IMR-90 (cell line): Measurements from ENCODE around the gene ROR2. TPM values are rescaled to one million over a fixed set of nuclear protein-coding genes. Genes with fewer than 3 reads are reported as not detected.

Experiments
- ATAC-seq: fragments of 200-7000 bp; cut with Tn5 transposase; 2 replicates; pipeline ENCODE4 v1.9.1; 2020; ENCODE audit warnings: low read depth, mild to moderate bottlenecking, moderate library complexity
- BruUV-seq: library from RNA; stranded (reverse); fragments of 400-500 nt; replicated peaks from 2 replicates; lab custom pipeline; 2021; lab: Mats Ljungman, UMichigan
- CTCF ChIA-PET: fragments of 300-600 bp; formaldehyde crosslinking; extraction: SDS; loops from one replicate; lab custom pipeline; 2021; ENCODE audit warnings: antibody characterized with exemption; lab: Yijun Ruan, JAX
- POLR2A ChIA-PET: fragments of 300-600 bp; sonication (Branson Sonifier 250); formaldehyde crosslinking; loops from one replicate; lab custom pipeline; 2022; ENCODE audit warnings: antibody characterized with exemption; ENCODE audit not compliant: unreplicated experiment; lab: Charles Lee
- DNase-seq: peaks from one replicate; pipeline ENCODE4 v3.0.0; 2013
- H2AFZ ChIP-seq: replicated peaks from 2 replicates; pipeline ENCODE3; 2013; ENCODE audit warnings: low read length, mild to moderate bottlenecking; ENCODE audit not compliant: poor library complexity
- H2AK5ac ChIP-seq: 2 replicates; pipeline ENCODE4 v1.6.1; 2013; ENCODE audit warnings: low read depth, low read length, inconsistent platforms
- H2AK9ac ChIP-seq: replicated peaks from 2 replicates; pipeline ENCODE3; 2013; ENCODE audit warnings: mild to moderate bottlenecking, low read depth, low read length, moderate library complexity; ENCODE audit not compliant: poor library complexity
- H2BK120ac ChIP-seq: 2 replicates; pipeline ENCODE4 v1.6.1; 2013; ENCODE audit warnings: low read depth, low read length, inconsistent platforms
- H2BK15ac ChIP-seq: 3 replicates; pipeline ENCODE4 v1.6.1; 2013; ENCODE audit warnings: low read depth, low read length, inconsistent platforms
- H2BK20ac ChIP-seq: 2 replicates; pipeline ENCODE4 v1.6.1; 2013; ENCODE audit warnings: low read depth, mild to moderate bottlenecking, inconsistent platforms, low read length, moderate library complexity
- H2BK5ac ChIP-seq: 2 replicates; pipeline ENCODE4 v1.6.1; 2013; ENCODE audit warnings: mild to moderate bottlenecking, low read depth, low read length, inconsistent platforms; ENCODE audit not compliant: poor library complexity, severe bottlenecking
- H3K14ac ChIP-seq: replicated peaks from 2 replicates; pipeline ENCODE4 v1.6.1; 2013; ENCODE audit warnings: low read depth, low read length, inconsistent platforms
- H3K18ac ChIP-seq: 2 replicates; pipeline ENCODE4 v1.6.1; 2013; ENCODE audit warnings: low read depth, low read length, control low read depth
- H3K23ac ChIP-seq: 2 replicates; pipeline ENCODE4 v1.6.1; 2013; ENCODE audit warnings: low read depth, low read length, inconsistent platforms
- H3K27ac ChIP-seq: 2 replicates; pipeline ENCODE4 v1.5.1; 2013; ENCODE audit warnings: mild to moderate bottlenecking, control low read depth, low read length; ENCODE audit not compliant: insufficient read depth
- H3K27me3 ChIP-seq: 2 replicates; pipeline ENCODE4 v1.6.1; 2013; ENCODE audit warnings: low read length; ENCODE audit not compliant: control insufficient read depth, insufficient read depth
- H3K36me3 ChIP-seq: 2 replicates; pipeline ENCODE4 v1.6.1; 2013; ENCODE audit warnings: low read length, mixed read lengths; ENCODE audit not compliant: control insufficient read depth, insufficient read depth
- H3K4ac ChIP-seq: 2 replicates; pipeline ENCODE4 v1.6.1; 2013; ENCODE audit warnings: low read depth, low read length, inconsistent platforms
- H3K4me1 ChIP-seq: 2 replicates; pipeline ENCODE4 v1.6.1; 2013; ENCODE audit warnings: low read length, mixed read lengths; ENCODE audit not compliant: control insufficient read depth, insufficient read depth
- H3K4me2 ChIP-seq: 2 replicates; pipeline ENCODE4 v1.6.1; 2013; ENCODE audit warnings: low read depth, mild to moderate bottlenecking, control low read depth, low read length, moderate library complexity
- H3K4me3 ChIP-seq: 2 replicates; pipeline ENCODE4 v1.5.1; 2013; ENCODE audit warnings: low read depth, mild to moderate bottlenecking, control low read depth, low read length, moderate library complexity; ENCODE audit not compliant: insufficient read depth
- H3K56ac ChIP-seq: 2 replicates; pipeline ENCODE4 v1.6.1; 2013; ENCODE audit warnings: low read length, inconsistent platforms; ENCODE audit not compliant: insufficient read depth; ENCODE audit errors: extremely low read depth
- H3K79me1 ChIP-seq, 2 experiments: 2 replicates each; pipeline ENCODE4 v1.6.1; 2013; ENCODE audit warnings: low read length in 2 of 2, inconsistent platforms in 1 of 2, low read depth in 1 of 2
- H3K9ac ChIP-seq: 2 replicates; pipeline ENCODE4 v1.6.1; 2013; ENCODE audit warnings: low read depth, low read length, control low read depth
- H3K9me1 ChIP-seq: 2 replicates; pipeline ENCODE4 v1.6.1; 2013; ENCODE audit warnings: low read length, inconsistent platforms; ENCODE audit not compliant: insufficient read depth
- H3K9me3 ChIP-seq: 2 replicates; pipeline ENCODE4 v1.6.1; 2013; ENCODE audit warnings: low read length; ENCODE audit not compliant: control insufficient read depth, insufficient read depth
- H4K20me1 ChIP-seq: 2 replicates; pipeline ENCODE4 v1.6.1; 2013; ENCODE audit warnings: low read length, inconsistent platforms; ENCODE audit not compliant: insufficient read depth
- H4K5ac ChIP-seq: 2 replicates; pipeline ENCODE4 v1.6.1; 2013; ENCODE audit warnings: mild to moderate bottlenecking, low read depth, low read length, control low read depth
- H4K8ac ChIP-seq, 2 experiments: 2 replicates each; pipeline ENCODE4 v1.6.1; 2013; ENCODE audit warnings: low read depth in 2 of 2, low read length in 2 of 2, control low read depth in 1 of 2, inconsistent platforms in 1 of 2
- H4K91ac ChIP-seq: 2 replicates; pipeline ENCODE4 v1.6.1; 2013; ENCODE audit warnings: low read depth, low read length, inconsistent platforms; ENCODE audit not compliant: insufficient read depth
- CHD1 ChIP-seq: IDR thresholded peaks from 2 replicates; pipeline ENCODE4 v1.6.1; 2012; ENCODE audit warnings: low read depth, low read length, improper control_type of control experiment
- RAD21 ChIP-seq: IDR thresholded peaks from 2 replicates; pipeline ENCODE4 v1.6.1; 2012; ENCODE audit warnings: low read length, improper control_type of control experiment
- RCOR1 ChIP-seq: IDR thresholded peaks from 2 replicates; pipeline ENCODE4 v1.6.1; 2012; ENCODE audit warnings: mild to moderate bottlenecking, low read length, improper control_type of control experiment; ENCODE audit not compliant: insufficient replicate concordance
- RFX5 ChIP-seq: IDR thresholded peaks from 2 replicates; pipeline ENCODE4 v1.8.0; 2012; ENCODE audit warnings: low read depth, mild to moderate bottlenecking, low read length, moderate library complexity
- WGBS, 2 experiments: methylation state at CpG; one replicate each; pipeline versions ENCODE4 v1.1.5 to v1.1.7; 2013; ENCODE audit warnings: missing lambda C conversion rate in 2 of 2; ENCODE audit not compliant: insufficient read length in 1 of 2; ENCODE audit errors: extremely low coverage in 2 of 2; 5-methylcytosine and 5-hydroxymethylcytosine counted together
- dilution Hi-C: fragments of 300-500 bp; cut with HindIII; formaldehyde crosslinking; loops from one replicate; pipeline ENCODE4 v1.14.3; 2018; ENCODE audit warnings: low sequenced_read_pairs; ENCODE audit not compliant: unreplicated experiment
- in situ Hi-C: fragments of 300-500 bp; cut with MboI; formaldehyde crosslinking; loops from 3 replicates; pipeline ENCODE4 v1.14.3; 2019; ENCODE audit warnings: low sequenced_read_pairs, inconsistent platforms, mixed read lengths
- intact Hi-C: fragments of 100-400 bp; cut with micrococcal nuclease; formaldehyde crosslinking; loops from 2 replicates; pipeline ENCODE4 v1.10.0; 2022
- polyA plus RNA-seq, 3 experiments: library from polyadenylated mRNA; depleted of rRNA; stranded (reverse); fragments of >200 nt; gene quantifications; 2 replicates each; pipeline ENCODE4 v1.2.3, GENCODE V29; 2012; ENCODE audit warnings: low replicate concordance in 1 of 3
- total RNA-seq: library from RNA; depleted of rRNA; stranded (reverse); fragments of >200 nt; gene quantifications from 2 replicates; pipeline ENCODE4 v1.2.3, GENCODE V29; 2012

The ROR2 gene
- total and polyA plus RNA-seq, 2 of the 4 experiments (the other 2 are of a cell fraction): 2.3 to 4.8 TPM

DNA sequence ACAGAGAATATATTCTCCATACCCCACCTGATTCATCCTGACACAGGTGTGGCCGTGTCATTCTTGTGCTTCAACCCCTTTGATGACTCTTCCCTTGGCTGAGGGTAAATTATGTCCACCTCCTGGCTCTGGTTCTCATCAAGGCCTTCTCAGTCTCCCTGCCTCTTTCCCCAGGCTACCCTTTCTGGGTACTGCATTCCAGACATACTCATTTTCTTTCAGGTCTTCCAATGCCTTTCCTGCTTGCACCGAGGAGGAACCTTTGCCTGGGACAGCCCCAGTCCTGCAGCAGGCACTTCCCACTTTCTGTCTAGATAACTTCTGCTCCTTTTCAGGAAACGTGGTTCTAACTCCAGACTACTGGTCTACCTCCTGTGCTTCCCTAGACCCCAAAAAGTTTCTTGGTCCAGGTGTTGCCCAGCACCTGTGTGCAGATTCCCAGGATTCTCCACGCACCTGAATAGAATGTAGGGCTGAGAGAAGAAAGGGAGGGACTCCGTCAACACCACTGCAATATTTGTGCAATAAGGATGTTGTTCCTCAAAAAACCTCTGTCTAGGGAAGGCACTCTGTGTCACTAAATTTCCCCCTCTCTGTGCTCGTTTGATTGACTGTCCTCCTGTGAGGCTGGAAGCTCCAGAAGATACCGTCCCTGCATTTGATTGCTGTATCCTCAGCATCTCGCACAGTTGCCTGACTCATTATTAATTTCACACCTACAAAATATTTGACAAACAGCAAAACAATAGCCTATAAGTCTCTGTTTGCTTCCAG is 271.0 kb downstream of the ROR2 start:
- H2BK15ac ChIP-seq: no peak overlapping the region
- H4K20me1 ChIP-seq: no peaks in the 10 kb centered on the region
- no peak overlapping the region for H3K27ac ChIP-seq
- intact Hi-C loops: loop anchor here (5.0 kb wide), 1 partner anchor 52 kb away; no protein-coding TSS in a partner anchor
- no peak overlapping the region for H4K5ac ChIP-seq
- dilution Hi-C loops: no loop called here
- H3K79me1 ChIP-seq: no peaks in the 10 kb centered on the region
- ChIA-PET CTCF (no interaction called here), POLR2A (no interaction called here)
- no peak overlapping the region; the same call in 1 of the 2 replicates for H4K91ac ChIP-seq
- in situ Hi-C loops: no loop called here
- no peak overlapping the region for H3K56ac ChIP-seq
- H2BK20ac ChIP-seq: no peak overlapping the region
- H3K14ac ChIP-seq: no peak overlapping the region
- no peaks in the 10 kb centered on the region for H3K36me3 ChIP-seq
- H3K4me1 ChIP-seq: peaks cover 11% of the 10 kb centered on the region
- H3K4me2 ChIP-seq: no peak overlapping the region
- no peaks in the 10 kb centered on the region for H3K27me3 ChIP-seq
- H3K9ac ChIP-seq: no peak overlapping the region
- H3K4ac ChIP-seq: no peak overlapping the region
- no peak overlapping the region for H2AK5ac ChIP-seq
- no peaks in the 10 kb centered on the region for H3K9me3 ChIP-seq
- ATAC-seq (no peak), DNase-seq (no peak)
- H4K8ac ChIP-seq: no peak overlapping the region
- no peak overlapping the region for H3K18ac ChIP-seq
- BruUV-seq: no TSS peak
- no peak overlapping the region for H3K4me3 ChIP-seq
- no peaks in the 10 kb centered on the region for H3K9me1 ChIP-seq
- H2AFZ ChIP-seq: no peak overlapping the region
- no peak overlapping the region; the same call in 1 of the 2 replicates for H2BK120ac ChIP-seq
- H2AK9ac ChIP-seq: no peak overlapping the region
- no peak overlapping the region for H2BK5ac ChIP-seq
- WGBS, 2 experiments: 100% methylated on average over 3 of the region's 8 CpGs; no CpG with 5 or more reads in 1 of the 2 experiments
- no peak overlapping the region for H3K23ac ChIP-seq
- TF ChIP-seq RAD21 (no peak), RFX5 (no peak), RCOR1 (no peak), CHD1 (no peak)
